ENCODE measurements around the gene FANCC.

Gene FANCC

GRCh38 chr9:95116808-95117204 lies 200.7 kb downstream of the FANCC start:
- ChIA-PET POLR2A (no interaction called here), CTCF (interaction anchor here (0.6 kb wide), 1 partner anchor 423 kb away, joined by 3 read pairs; no protein-coding TSS in a partner anchor)
- no peak for DNase-seq (ENCODE audit: extremely low spot score)
- TF ChIP-seq NFRKB (IDR thresholded peaks at IDR 0.05) (no peak), CTBP1 (IDR thresholded peaks at IDR 0.05; ENCODE audit: borderline replicate concordance) (no peak), PKNOX1 (IDR thresholded peaks at IDR 0.05) (no peak), FOXK2 (IDR thresholded peaks at IDR 0.05) (no peak), L3MBTL2 (conservative IDR thresholded peaks at IDR 0.05) (no peak), SP1 (IDR thresholded peaks at IDR 0.05) (no peak), BHLHE40 (IDR thresholded peaks at IDR 0.05; ENCODE audit: borderline replicate concordance) (no peak), ZNF384 (IDR thresholded peaks at IDR 0.05) (no peak), SUZ12 (IDR thresholded peaks at IDR 0.05) (no peak), FOXM1 (IDR thresholded peaks at IDR 0.05; ENCODE audit: borderline replicate concordance) (no peak), ARNT (IDR thresholded peaks at IDR 0.05) (no peak), ELF4 (IDR thresholded peaks at IDR 0.05) (no peak), TARDBP (IDR thresholded peaks at IDR 0.05) (no peak)

- ChIA-PET CTCF (interaction anchor here (0.6 to 1.5 kb wide), 4 partner anchors 9 to 422 kb away, joined by 3 to 6 read pairs (median 4); no protein-coding TSS in a partner anchor), POLR2A (no interaction called here)
- DNase-seq (ENCODE audit: extremely low spot score): no peak
- no peak for TF ChIP-seq TARDBP (IDR thresholded peaks at IDR 0.05)
- no peak for TF ChIP-seq PKNOX1 (IDR thresholded peaks at IDR 0.05)
- TF ChIP-seq NFRKB (IDR thresholded peaks at IDR 0.05): no peak
- no peak for TF ChIP-seq L3MBTL2 (conservative IDR thresholded peaks at IDR 0.05)
- no peak for TF ChIP-seq ARNT (IDR thresholded peaks at IDR 0.05)
- no peak for TF ChIP-seq HDGF (IDR thresholded peaks at IDR 0.05; ENCODE audit: borderline replicate concordance)
- TF ChIP-seq FOXM1 (IDR thresholded peaks at IDR 0.05; ENCODE audit: borderline replicate concordance): no peak
- no peak for TF ChIP-seq ELF4 (IDR thresholded peaks at IDR 0.05)
- no peak for TF ChIP-seq SUZ12 (IDR thresholded peaks at IDR 0.05)
- TF ChIP-seq FOXA1 (IDR thresholded peaks at IDR 0.05): no peak
- TF ChIP-seq FOXK2 (IDR thresholded peaks at IDR 0.05): no peak
- no peak for TF ChIP-seq ZNF384 (IDR thresholded peaks at IDR 0.05)
- no peak for TF ChIP-seq BHLHE40 (IDR thresholded peaks at IDR 0.05; ENCODE audit: borderline replicate concordance)
- no peak for TF ChIP-seq SP1 (IDR thresholded peaks at IDR 0.05)
- TF ChIP-seq LEF1 (IDR thresholded peaks at IDR 0.05; ENCODE audit: borderline replicate concordance): no peak
Measured at GRCh38 chr9:95116002-95116807, 201.3 kb downstream of the FANCC start.

- ChIA-PET CTCF (interaction anchor here (1.4 to 1.5 kb wide), 2 partner anchors 10 to 17 kb away, joined by 4 to 6 read pairs; no protein-coding TSS in a partner anchor), POLR2A (interaction anchor here (0.6 to 0.8 kb wide), 2 partner anchors 22 to 104 kb away, joined by 3 read pairs; no protein-coding TSS in a partner anchor)
- DNase-seq (ENCODE audit: extremely low spot score): no peak
- TF ChIP-seq ARNT (IDR thresholded peaks at IDR 0.05) (no peak), NFRKB (IDR thresholded peaks at IDR 0.05) (no peak), HDGF (IDR thresholded peaks at IDR 0.05; ENCODE audit: borderline replicate concordance) (no peak), LEF1 (IDR thresholded peaks at IDR 0.05; ENCODE audit: borderline replicate concordance) (no peak), FOXM1 (IDR thresholded peaks at IDR 0.05; ENCODE audit: borderline replicate concordance) (no peak), FOXA1 (IDR thresholded peaks at IDR 0.05) (no peak), L3MBTL2 (conservative IDR thresholded peaks at IDR 0.05) (no peak), CTBP1 (IDR thresholded peaks at IDR 0.05; ENCODE audit: borderline replicate concordance) (no peak), SUZ12 (IDR thresholded peaks at IDR 0.05) (no peak), SP1 (IDR thresholded peaks at IDR 0.05) (no peak), BHLHE40 (IDR thresholded peaks at IDR 0.05; ENCODE audit: borderline replicate concordance) (no peak), ELF4 (IDR thresholded peaks at IDR 0.05) (no peak), TARDBP (IDR thresholded peaks at IDR 0.05) (no peak), ZNF384 (IDR thresholded peaks at IDR 0.05) (no peak), PKNOX1 (IDR thresholded peaks at IDR 0.05) (no peak), FOXK2 (IDR thresholded peaks at IDR 0.05) (no peak)
Measured at GRCh38 chr9:95115104-95115503, 202.4 kb downstream of the FANCC start.

GRCh38 chr9:95112436-95113280 lies 204.9 kb downstream of the FANCC start:
- no peak for DNase-seq (ENCODE audit: extremely low spot score)
- POLR2A ChIA-PET: no interaction called here
- no peak for TF ChIP-seq BHLHE40 (IDR thresholded peaks at IDR 0.05; ENCODE audit: borderline replicate concordance)
- no peak for TF ChIP-seq HDGF (IDR thresholded peaks at IDR 0.05; ENCODE audit: borderline replicate concordance)
- no peak for TF ChIP-seq ZNF384 (IDR thresholded peaks at IDR 0.05)
- no peak for TF ChIP-seq FOXK2 (IDR thresholded peaks at IDR 0.05)
- TF ChIP-seq CTBP1 (IDR thresholded peaks at IDR 0.05; ENCODE audit: borderline replicate concordance): no peak
- TF ChIP-seq NFRKB (IDR thresholded peaks at IDR 0.05): no peak
- TF ChIP-seq L3MBTL2 (conservative IDR thresholded peaks at IDR 0.05): no peak
- CTCF ChIA-PET: no interaction called here

GRCh38 chr9:95111716-95112115 lies 205.8 kb downstream of the FANCC start:
- CTCF ChIA-PET: no interaction called here
- no peak for TF ChIP-seq SP1 (IDR thresholded peaks at IDR 0.05)
- no peak for TF ChIP-seq FOXA1 (IDR thresholded peaks at IDR 0.05)
- no peak for TF ChIP-seq L3MBTL2 (conservative IDR thresholded peaks at IDR 0.05)
- TF ChIP-seq NFRKB (IDR thresholded peaks at IDR 0.05): no peak
- TF ChIP-seq LEF1 (IDR thresholded peaks at IDR 0.05; ENCODE audit: borderline replicate concordance): no peak
- no peak for TF ChIP-seq BHLHE40 (IDR thresholded peaks at IDR 0.05; ENCODE audit: borderline replicate concordance)

More at GRCh38 chr9:95111716-95112115, 205.8 kb downstream of the FANCC start:
- POLR2A ChIA-PET: no interaction called here
- DNase-seq (ENCODE audit: extremely low spot score): no peak

Data from HEK293T (cell line).